HepG2 (cell line): ENCODE measurements around the gene PPAN. TPM values are rescaled to one million over a fixed set of nuclear protein-coding genes. Genes with fewer than 3 reads are reported as not detected.

Experiments used
- CEBPG ChIP-seq: IDR thresholded peaks from 2 replicates; pipeline ENCODE4 v1.6.1; 2016
- DMAP1 ChIP-seq: IDR thresholded peaks from 2 replicates; pipeline ENCODE4 v1.6.1; 2016
- DNMT3B ChIP-seq: conservative IDR thresholded peaks from 2 replicates; pipeline ENCODE4 v1.6.1; 2016; ENCODE audit warnings: missing biosample characterization, control low read depth
- GATAD1 ChIP-seq: IDR thresholded peaks from 2 replicates; pipeline ENCODE4 v1.6.1; 2016; ENCODE audit warnings: missing genetic modification reagents, missing compliant biosample characterization
- HDAC6 ChIP-seq: fragments of 200-600 bp; sonication (generic); IDR thresholded peaks from 2 replicates; pipeline ENCODE4 v1.7.0; 2017; ENCODE audit warnings: mild to moderate bottlenecking, antibody characterized with exemption, low read length, low read depth
- IRF2 ChIP-seq: IDR thresholded peaks from 2 replicates; pipeline ENCODE4 v1.6.1; 2018; ENCODE audit warnings: missing genetic modification reagents, missing compliant biosample characterization
- IRX3 ChIP-seq: sonication (generic); formaldehyde crosslinking; IDR thresholded peaks from 2 replicates; pipeline ENCODE4 v1.8.1; 2023; ENCODE audit warnings: mild to moderate bottlenecking, low read depth, missing genetic modification reagents, borderline replicate concordance
- KDM2A ChIP-seq: sonication (generic); formaldehyde crosslinking; IDR thresholded peaks from 2 replicates; pipeline ENCODE4 v1.4.0; 2020; ENCODE audit warnings: low read depth, missing genetic modification reagents, borderline replicate concordance
- KDM6A ChIP-seq: IDR thresholded peaks from 2 replicates; pipeline ENCODE4 v1.6.1; 2016; ENCODE audit warnings: low read depth
- MATR3 ChIP-seq: sonication (generic); formaldehyde crosslinking; IDR thresholded peaks from 2 replicates; pipeline ENCODE4 v1.4.0; 2020; ENCODE audit warnings: missing genetic modification reagents
- PCBP2 ChIP-seq: fragments of 200-400 bp; formaldehyde crosslinking; optimal IDR thresholded peaks from 2 replicates; pipeline ENCODE3; 2018; ENCODE audit warnings: low read length, low read depth; ENCODE audit not compliant: poor library complexity, severe bottlenecking
- PHF8 ChIP-seq: sonication (generic); formaldehyde crosslinking; IDR thresholded peaks from 2 replicates; pipeline ENCODE4 v1.5.0; 2020; ENCODE audit warnings: missing genetic modification reagents
- RAD21 ChIP-seq: fragments of 450-650 bp; formaldehyde crosslinking; IDR thresholded peaks from 2 replicates; pipeline ENCODE4 v1.5.0; 2020; ENCODE audit warnings: mild to moderate bottlenecking
- SAFB2 ChIP-seq: sonication (generic); formaldehyde crosslinking; IDR thresholded peaks from 2 replicates; pipeline ENCODE4 v1.5.1; 2020; ENCODE audit warnings: missing genetic modification reagents, low read depth, mild to moderate bottlenecking, borderline replicate concordance
- SIX1 ChIP-seq: sonication (generic); formaldehyde crosslinking; IDR thresholded peaks from 2 replicates; pipeline ENCODE4 v1.4.0; 2020; ENCODE audit warnings: missing genetic modification reagents, borderline replicate concordance
- SP1 ChIP-seq, 2 experiments: fragments of 450-650 bp in 1 of 2; sonication (generic) in 1 of 2; formaldehyde crosslinking in 1 of 2; IDR thresholded peaks; 2 replicates each; pipeline versions ENCODE4 v1.4.0 to v1.6.1; 2016 to 2020; ENCODE audit warnings: missing genetic modification reagents in 1 of 2
- ZBTB20 ChIP-seq: sonication (generic); formaldehyde crosslinking; IDR thresholded peaks from 2 replicates; pipeline ENCODE4 v1.8.1; 2023; ENCODE audit warnings: missing genetic modification reagents, low read depth, mild to moderate bottlenecking, borderline replicate concordance
- ZFP41 ChIP-seq: sonication (generic); formaldehyde crosslinking; IDR thresholded peaks from 2 replicates; pipeline ENCODE4 v1.4.0; 2020; ENCODE audit warnings: mild to moderate bottlenecking, missing genetic modification reagents, borderline replicate concordance
- ZFX ChIP-seq: sonication (generic); formaldehyde crosslinking; IDR thresholded peaks from 2 replicates; pipeline ENCODE4 v1.4.0; 2020; ENCODE audit warnings: mild to moderate bottlenecking, low read depth, missing genetic modification reagents, moderate library complexity
- ZNF274 ChIP-seq: sonication (generic); formaldehyde crosslinking; IDR thresholded peaks from 2 replicates; pipeline ENCODE4 v1.5.1; 2020; ENCODE audit warnings: mild to moderate bottlenecking, missing genetic modification reagents
- ZNF746 ChIP-seq: sonication (generic); formaldehyde crosslinking; IDR thresholded peaks from 2 replicates; pipeline ENCODE4 v1.8.0; 2022; ENCODE audit warnings: mild to moderate bottlenecking, missing genetic modification reagents
- ZNF850 ChIP-seq: sonication (generic); formaldehyde crosslinking; conservative IDR thresholded peaks from 2 replicates; pipeline ENCODE4 v1.9.0; 2021; ENCODE audit warnings: mild to moderate bottlenecking, missing genetic modification reagents
- polyA plus RNA-seq, 8 experiments: library from polyadenylated mRNA; depleted of rRNA in 3 of 8; stranded (reverse) in 7 of 8; unstranded in 1 of 8; fragments of >200 nt; fragmentation: Illumina TruSeq in 4 of 8; extraction: Trizol in 4 of 8; gene quantifications; 2 replicates each; pipeline versions ENCODE4 v1.2.1 to v1.2.3, GENCODE V29; 2011 to 2016; ENCODE audit warnings: low read depth in 4 of 8, missing spikeins in 1 of 8, mixed read lengths in 1 of 8; ENCODE audit not compliant: insufficient read depth in 1 of 8
- total RNA-seq, 5 experiments: library from RNA; depleted of rRNA; stranded (reverse); fragments of >200 nt; fragmentation: Illumina TruSeq; extraction: Trizol; gene quantifications; 2 replicates each; pipeline ENCODE4 v1.2.3, GENCODE V29; 2016; ENCODE audit warnings: low read depth in 1 of 5
- TF ChIP-seq, protein P1 (sequence below): IDR thresholded peaks from 2 replicates; pipeline ENCODE4 v1.6.1; 2016; ENCODE audit warnings: mild to moderate bottlenecking, missing biosample characterization, missing genetic modification reagents
- TF ChIP-seq, protein P2 (sequence below): sonication (generic); formaldehyde crosslinking; IDR thresholded peaks from 2 replicates; pipeline ENCODE4 v1.4.0; 2020; ENCODE audit warnings: missing genetic modification reagents
- TF ChIP-seq, protein P3 (sequence below): IDR thresholded peaks from 2 replicates; pipeline ENCODE4 v1.6.1; 2016
- TF ChIP-seq, protein P4 (sequence below): sonication (generic); formaldehyde crosslinking; conservative IDR thresholded peaks from 2 replicates; pipeline ENCODE4 v1.8.0; 2022; ENCODE audit warnings: missing genetic modification reagents

PPAN gene
- total and polyA plus RNA-seq, 2 of the 13 experiments (the other 11 are each of a cell fraction or from before 2014, with no cell fraction given), result 36.2 to 41.9 TPM

DNA sequence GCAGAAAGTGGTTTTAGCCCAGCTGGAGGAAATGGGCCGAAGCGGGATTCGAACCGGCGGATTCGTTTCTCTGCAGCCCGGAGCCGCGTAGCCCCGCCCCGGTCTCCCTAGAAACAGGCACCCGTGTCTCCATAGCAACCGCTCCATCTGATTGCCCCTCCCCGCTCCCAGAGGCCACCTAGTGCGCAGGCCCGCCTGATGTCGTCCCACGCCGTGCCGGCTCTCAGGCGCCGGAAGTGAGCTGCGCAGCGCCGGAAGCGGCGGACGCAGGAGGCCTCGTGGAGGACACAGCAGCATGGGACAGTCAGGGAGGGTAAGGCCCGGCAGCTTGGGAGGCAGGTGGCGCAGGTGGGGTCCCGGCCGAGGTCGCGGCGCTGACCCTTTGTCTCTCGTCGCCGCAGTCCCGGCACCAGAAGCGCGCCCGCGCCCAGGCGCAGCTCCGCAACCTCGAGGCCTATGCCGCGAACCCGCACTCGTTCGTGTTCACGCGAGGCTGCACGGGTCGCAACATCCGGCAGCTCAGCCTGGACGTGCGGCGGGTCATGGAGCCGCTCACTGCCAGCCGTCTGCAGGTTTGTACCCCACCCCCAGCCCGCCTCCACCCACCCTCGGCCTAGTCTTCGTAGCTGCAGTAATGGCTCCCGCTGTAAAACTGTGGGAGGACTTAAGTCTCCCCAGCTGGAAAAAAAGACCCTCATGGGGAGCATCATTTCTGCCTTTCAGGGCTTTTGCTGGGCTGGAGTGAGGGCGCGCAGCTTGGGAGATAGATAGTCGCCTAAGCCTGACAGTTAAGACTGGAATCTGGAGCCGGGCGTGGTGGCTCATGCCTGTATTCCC lies at the start of gene PPAN (continued):
- TF ChIP-seq, protein P1, sequence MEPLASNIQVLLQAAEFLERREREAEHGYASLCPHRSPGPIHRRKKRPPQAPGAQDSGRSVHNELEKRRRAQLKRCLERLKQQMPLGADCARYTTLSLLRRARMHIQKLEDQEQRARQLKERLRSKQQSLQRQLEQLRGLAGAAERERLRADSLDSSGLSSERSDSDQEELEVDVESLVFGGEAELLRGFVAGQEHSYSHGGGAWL (CRISPR knock-in tag), result peak; percentile 98
- TF ChIP-seq SAFB2 (CRISPR knock-in tag), result peak; percentile 79; the same call in 1 of the 2 replicates
- TF ChIP-seq PCBP2, result no peak
- TF ChIP-seq KDM2A (CRISPR knock-in tag), result peak; percentile 89
- no peak for TF ChIP-seq MATR3 (CRISPR knock-in tag)
- TF ChIP-seq ZBTB20, result 0 out of 2 replicates have a peak, but pooled peaks have one; percentile 31
- TF ChIP-seq, protein P2, sequence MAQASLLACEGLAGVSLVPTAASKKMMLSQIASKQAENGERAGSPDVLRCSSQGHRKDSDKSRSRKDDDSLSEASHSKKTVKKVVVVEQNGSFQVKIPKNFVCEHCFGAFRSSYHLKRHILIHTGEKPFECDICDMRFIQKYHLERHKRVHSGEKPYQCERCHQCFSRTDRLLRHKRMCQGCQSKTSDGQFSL (CRISPR knock-in tag), result no peak
- no peak for TF ChIP-seq DNMT3B
- TF ChIP-seq ZNF746 (CRISPR knock-in tag), result no peak
- TF ChIP-seq, protein P3, sequence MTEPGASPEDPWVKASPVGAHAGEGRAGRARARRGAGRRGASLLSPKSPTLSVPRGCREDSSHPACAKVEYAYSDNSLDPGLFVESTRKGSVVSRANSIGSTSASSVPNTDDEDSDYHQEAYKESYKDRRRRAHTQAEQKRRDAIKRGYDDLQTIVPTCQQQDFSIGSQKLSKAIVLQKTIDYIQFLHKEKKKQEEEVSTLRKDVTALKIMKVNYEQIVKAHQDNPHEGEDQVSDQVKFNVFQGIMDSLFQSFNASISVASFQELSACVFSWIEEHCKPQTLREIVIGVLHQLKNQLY (CRISPR knock-in tag), result peak; percentile 56; the same call in 1 of the 2 replicates
- TF ChIP-seq PHF8 (CRISPR knock-in tag), result peak; percentile 97
- no peak for TF ChIP-seq ZFP41 (CRISPR knock-in tag)
- TF ChIP-seq ZNF274 (CRISPR knock-in tag), result peak; percentile 80; the same call in 1 of the 2 replicates
- TF ChIP-seq KDM6A (CRISPR knock-in tag), result no peak
- 0 out of 2 replicates have a peak, but pooled peaks have one; percentile 66 for TF ChIP-seq IRX3 (CRISPR knock-in tag)
- TF ChIP-seq GATAD1, result peak; percentile 98
- TF ChIP-seq DMAP1 (CRISPR knock-in tag), result peak; percentile 99
- no peak for TF ChIP-seq ZNF850 (CRISPR knock-in tag)
- TF ChIP-seq IRF2 (CRISPR knock-in tag), result peak; percentile 80
- no peak for TF ChIP-seq HDAC6
- no peak for TF ChIP-seq SP1 (IDR thresholded peaks at IDR 0.05)
- peak; percentile 22; the same call in 1 of the 2 replicates for TF ChIP-seq SP1 (CRISPR knock-in tag; IDR thresholded peaks at IDR 0.05)
- no peak for TF ChIP-seq CEBPG (CRISPR knock-in tag)
- 0 out of 2 replicates have a peak, but pooled peaks have one; percentile 11 for TF ChIP-seq SIX1 (CRISPR knock-in tag)
- 0 out of 2 replicates have a peak, but pooled peaks have one; percentile 11 for TF ChIP-seq RAD21 (CRISPR knock-in tag)
- TF ChIP-seq, protein P4, sequence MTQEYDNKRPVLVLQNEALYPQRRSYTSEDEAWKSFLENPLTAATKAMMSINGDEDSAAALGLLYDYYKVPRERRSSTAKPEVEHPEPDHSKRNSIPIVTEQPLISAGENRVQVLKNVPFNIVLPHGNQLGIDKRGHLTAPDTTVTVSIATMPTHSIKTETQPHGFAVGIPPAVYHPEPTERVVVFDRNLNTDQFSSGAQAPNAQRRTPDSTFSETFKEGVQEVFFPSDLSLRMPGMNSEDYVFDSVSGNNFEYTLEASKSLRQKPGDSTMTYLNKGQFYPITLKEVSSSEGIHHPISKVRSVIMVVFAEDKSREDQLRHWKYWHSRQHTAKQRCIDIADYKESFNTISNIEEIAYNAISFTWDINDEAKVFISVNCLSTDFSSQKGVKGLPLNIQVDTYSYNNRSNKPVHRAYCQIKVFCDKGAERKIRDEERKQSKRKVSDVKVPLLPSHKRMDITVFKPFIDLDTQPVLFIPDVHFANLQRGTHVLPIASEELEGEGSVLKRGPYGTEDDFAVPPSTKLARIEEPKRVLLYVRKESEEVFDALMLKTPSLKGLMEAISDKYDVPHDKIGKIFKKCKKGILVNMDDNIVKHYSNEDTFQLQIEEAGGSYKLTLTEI (CRISPR knock-in tag), result no peak
- TF ChIP-seq ZFX (CRISPR knock-in tag), result peak; percentile 99
